GM19395 (cell line): ENCODE data around the gene NUP155.
"Not testable (repeated sequence)": the region's sequence is repeated elsewhere in the genome, so short reads cannot be mapped to it uniquely, and the experiment has no call there.

Source experiments
- ATAC-seq: cut with Tn5 transposase; IDR thresholded peaks from one replicate; pipeline ENCODE4 v1.9.1; 2021; ENCODE audit warnings: mild to moderate bottlenecking, moderate library complexity; ENCODE audit not compliant: unreplicated experiment

The NUP155 gene

DNA sequence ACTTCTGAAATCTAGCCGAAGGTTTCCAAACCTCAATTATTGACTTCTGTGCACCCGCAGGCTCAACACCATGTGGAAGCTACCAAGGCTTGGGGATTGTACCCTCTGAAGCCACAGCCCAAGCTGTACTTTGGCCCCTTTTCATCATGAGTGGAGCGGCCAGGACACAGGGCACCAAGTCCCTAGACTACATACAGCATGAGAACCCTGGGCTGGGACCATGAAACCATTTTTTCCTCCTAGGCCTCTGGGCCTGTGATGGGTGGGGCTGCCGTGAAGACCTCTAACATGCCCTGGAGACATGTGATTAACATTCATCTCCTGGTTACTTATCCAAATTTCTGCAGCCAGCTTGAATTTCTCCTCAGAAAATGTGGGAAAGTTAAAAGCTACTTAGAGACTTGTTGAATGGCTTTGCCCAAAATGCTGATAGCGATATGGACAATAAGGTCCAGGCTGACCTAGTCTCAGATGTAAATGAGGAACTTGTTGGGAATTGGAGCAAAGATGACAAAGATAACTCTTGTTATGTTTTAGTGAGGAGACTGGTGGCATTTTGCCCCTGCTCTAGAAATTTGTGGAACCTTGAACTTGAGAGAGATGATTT is 87.6 kb downstream of the NUP155 start:
- ATAC-seq: no peak

DNA sequence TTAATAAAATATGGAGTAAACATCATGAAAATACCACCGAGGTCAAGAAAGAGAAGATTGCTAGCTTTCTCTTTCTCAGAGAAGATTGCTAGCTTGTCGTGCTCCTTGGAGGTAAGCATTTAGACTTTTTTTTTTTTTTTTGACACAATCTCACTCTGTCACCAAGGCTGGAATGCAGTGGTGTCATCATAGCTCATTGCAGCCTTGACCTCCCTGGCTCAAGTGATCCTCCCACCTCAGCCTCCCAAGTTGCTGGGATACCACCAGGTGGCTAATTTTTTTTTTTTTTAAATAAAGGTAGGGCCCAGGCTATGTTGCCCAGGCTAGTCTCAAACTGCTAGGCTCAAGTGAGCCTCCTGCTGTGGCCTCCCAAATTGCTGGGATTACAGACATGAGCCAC is 95.4 kb downstream of the NUP155 start:
- no peak for ATAC-seq

DNA sequence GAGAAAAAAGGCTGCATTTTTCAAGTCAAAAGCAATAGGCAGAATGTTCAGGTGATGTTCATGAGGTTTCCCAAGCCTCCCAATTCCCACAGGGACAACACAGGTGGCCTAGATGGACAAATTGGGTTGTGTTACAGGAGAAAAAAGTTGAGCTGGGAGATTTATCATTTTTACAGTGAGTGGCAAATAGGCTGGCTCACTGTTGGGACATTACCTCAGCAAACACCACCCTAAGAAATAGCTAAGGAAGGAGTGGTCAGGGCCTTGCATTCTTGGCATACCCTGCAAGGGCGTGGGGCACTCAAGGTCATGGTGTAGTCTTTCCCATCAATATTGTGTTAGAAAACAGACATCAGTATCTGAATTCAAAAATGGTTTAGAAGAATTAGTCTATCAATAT is 98.4 kb downstream of the NUP155 start:
- ATAC-seq: no peak

DNA sequence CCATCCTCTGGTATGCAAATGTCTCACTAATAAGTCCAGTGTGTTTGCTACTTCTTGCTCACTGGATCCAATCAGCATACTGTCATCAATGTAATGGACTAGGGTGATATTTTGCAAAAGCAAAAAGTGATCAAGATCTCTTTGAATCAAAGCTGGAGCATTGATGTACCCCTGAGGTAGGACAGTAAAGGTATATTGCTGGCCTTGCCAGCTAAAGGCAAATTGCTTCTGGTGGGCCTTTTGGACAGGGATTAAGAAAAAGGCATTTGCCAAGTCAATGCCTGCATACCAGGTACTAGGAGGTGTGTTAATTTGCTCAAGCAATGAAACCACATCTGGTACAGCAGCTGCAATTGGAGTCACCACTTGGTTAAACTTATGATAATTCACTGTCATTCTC is 102.8 kb downstream of the NUP155 start:
- not testable (repeated sequence) for ATAC-seq

GRCh38 chr5:37255774-37256358 is 115.0 kb downstream of the NUP155 start:
- no peak for ATAC-seq

DNA sequence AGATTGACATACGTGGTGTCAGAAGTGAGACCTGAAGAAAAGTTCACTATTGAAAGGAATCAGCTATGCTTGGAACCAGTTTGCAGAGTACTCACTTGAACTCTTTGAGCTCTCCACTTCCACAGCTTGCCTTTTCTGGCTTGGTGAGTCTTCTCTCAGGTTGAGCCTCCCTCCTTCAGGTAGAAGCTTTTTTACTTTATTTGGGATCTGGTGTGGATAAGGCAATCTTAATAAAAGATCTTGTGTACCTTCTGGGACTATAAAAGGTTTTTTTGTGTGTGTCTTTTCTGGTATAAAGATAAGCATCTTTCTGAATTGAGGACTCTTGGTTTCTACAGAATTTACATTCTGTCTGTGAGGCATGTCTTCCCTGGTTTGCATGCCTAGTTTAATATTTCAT is 116.3 kb downstream of the NUP155 start:
- ATAC-seq: no peak

DNA sequence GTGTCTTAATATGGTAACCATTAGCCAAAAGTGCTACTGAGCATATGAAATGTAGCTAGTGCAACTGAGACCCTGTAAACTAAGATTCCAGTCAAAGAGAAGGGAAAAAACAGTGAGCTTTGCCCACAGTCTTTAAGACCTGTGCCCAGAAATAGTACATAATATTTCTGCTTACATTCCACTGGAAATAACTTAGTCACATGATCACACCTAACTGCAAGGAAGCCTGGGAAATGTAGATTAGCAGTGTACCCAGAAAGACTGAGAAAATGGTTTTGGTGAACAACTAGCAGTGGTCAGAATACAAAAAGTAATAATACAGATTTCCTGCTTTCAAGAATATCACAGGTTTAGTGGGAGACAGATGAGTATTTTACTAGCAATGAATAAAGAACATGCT is 119.2 kb downstream of the NUP155 start:
- no peak for ATAC-seq

GRCh38 chr5:37249815-37250164 is 121.1 kb downstream of the NUP155 start:
- ATAC-seq: no peak

DNA sequence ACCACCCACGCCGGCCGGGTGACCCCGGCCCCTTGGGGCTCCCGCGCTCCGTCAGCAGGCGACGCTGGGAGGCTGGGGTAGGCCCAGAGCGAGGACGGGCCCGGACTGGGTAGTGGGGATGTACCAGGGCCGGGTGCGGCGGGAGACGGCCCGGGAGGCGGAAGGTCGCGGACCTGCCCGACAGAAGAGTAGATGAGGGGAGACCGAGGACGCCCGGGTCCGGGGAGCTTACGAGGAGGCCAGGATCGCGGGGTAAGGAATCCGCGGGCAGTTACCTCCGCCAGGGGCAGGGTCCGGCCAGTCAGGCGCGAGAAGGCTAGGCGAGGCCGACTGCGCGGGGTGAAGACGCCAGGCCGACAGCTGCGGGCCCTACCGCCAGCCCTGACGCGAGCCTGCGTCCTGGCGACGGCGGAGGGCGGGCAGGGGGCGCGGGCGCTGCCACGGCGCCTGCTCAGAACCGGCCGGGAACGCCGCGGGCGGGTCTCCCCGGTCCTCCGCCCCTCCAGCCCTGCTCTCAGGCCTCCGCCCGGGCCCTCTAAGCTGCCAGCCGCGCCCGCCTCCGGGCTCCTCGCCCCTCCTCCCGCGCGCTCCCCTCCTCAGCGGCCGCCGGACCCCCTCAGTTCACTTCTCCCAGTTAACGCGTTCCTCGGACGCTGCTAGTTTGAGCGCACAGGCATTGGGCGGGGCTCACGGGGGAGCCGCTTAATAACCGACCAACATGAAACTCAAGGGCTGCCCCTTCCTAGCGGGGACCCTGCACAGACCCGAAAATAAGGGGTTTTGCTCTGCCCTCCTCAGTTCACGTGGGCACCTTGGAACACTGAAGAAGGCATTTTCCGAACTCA is 121.7 kb downstream of the NUP155 start, which contains the start of gene CPLANE1:
CPLANE1 (minus strand) TSS at position 407 of the 845 bp plus-strand sequence. CDS start 1,678 bp downstream, outside the sequence.
- ATAC-seq: peak; percentile 83

- ATAC-seq: no peak
Observed at GRCh38 chr5:37248421-37248969, 122.4 kb downstream of the NUP155 start.

DNA sequence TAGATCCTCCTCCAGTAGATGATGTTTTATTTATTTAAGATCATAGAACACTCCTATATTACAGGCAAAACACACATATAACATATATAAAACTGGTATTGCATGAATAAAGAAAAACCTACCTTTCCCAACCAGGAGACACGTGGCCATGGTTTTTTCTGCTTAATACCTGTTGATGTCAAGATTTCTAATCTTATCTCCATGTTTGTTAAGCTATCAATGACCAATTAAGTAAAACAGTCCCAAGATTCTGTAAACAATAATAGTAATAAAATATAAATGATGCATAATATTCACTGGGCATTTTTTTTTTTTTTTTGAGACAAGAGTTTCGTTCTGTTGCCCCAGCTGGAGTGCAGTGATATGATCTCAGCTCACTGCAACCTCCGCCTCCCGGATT is 123.4 kb downstream of the NUP155 start:
- ATAC-seq: no peak

DNA sequence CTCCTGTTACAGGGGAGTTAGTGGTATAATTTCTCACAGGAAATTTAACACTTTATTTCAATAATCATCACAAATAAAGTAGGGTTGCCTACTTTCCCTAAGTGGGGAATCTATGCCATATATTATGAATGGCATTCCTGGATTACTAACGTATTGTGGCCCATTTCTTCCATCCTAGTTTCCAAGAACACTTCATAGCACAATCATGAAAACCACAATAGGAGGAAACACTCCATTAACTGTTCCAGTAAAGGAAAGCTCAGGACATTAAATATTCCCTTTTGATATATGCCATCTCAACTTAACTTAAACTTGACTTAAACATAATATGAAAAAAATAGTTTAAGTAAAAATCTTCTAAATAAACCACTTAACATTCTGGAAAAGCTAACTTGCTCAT is 123.9 kb downstream of the NUP155 start:
- no peak for ATAC-seq
